Gastrocnemius medialis (tissue), 4 donors: Measurements from ENCODE around the gene HSPB7. TPM values are rescaled to one million over a fixed set of nuclear protein-coding genes. Genes with fewer than 3 reads are reported as not detected.
A peak's percentile ranks its signal among the peaks of the same experiment; 100 is the strongest.

Experiments used
- ATAC-seq, 2 donors: fragments of 150-250 bp; one replicate each; pipeline ENCODE4 v1.9.1; 2016
- DNase-seq, 2 donors: peaks; one replicate each; pipeline ENCODE4 v3.0.0-alpha.2; 2019
- H3K27ac ChIP-seq, 4 donors: fragments of 200-600 bp; sonication (generic); 1 replicate in 1 of 4; 2 replicates in 3 of 4; pipeline ENCODE4 v1.5.1; 2016 to 2018; ENCODE audit warnings: mild to moderate bottlenecking in 2 of 4, moderate library complexity in 1 of 4
- H3K27me3 ChIP-seq, 3 donors: fragments of 200-600 bp; sonication (generic) in 2 of 3; 1 replicate in 1 of 3; 2 replicates in 2 of 3; pipeline versions ENCODE4 v1.5.1 to v1.6.0; 2016 to 2019; ENCODE audit warnings: mild to moderate bottlenecking in 1 of 3, moderate library complexity in 1 of 3
- H3K36me3 ChIP-seq, 2 donors: fragments of 200-600 bp; sonication (generic) in 1 of 2; one replicate each; pipeline ENCODE4 v1.5.1; 2017 to 2018
- H3K4me1 ChIP-seq, 2 donors: fragments of 200-600 bp; sonication (generic) in 1 of 2; one replicate each; pipeline ENCODE4 v1.5.1; 2016 to 2017; ENCODE audit warnings: mild to moderate bottlenecking in 2 of 2
- H3K4me3 ChIP-seq, 4 donors: fragments of 200-600 bp; sonication (generic) in 3 of 4; 1 replicate in 1 of 4; 2 replicates in 3 of 4; pipeline ENCODE4 v1.5.1; 2016 to 2019; ENCODE audit warnings: mild to moderate bottlenecking in 2 of 4
- H3K9me3 ChIP-seq, 3 donors: fragments of 200-600 bp; sonication (generic) in 2 of 3; 1 replicate in 1 of 3; 2 replicates in 2 of 3; pipeline ENCODE4 v1.5.1; 2016 to 2019
- POLR2A ChIP-seq, 2 donors: fragments of 450-650 bp; IDR thresholded peaks; one replicate each; pipeline ENCODE4 v1.6.1; 2017; ENCODE audit warnings: antibody characterized with exemption in 2 of 2, mild to moderate bottlenecking in 2 of 2, moderate library complexity in 2 of 2
- in situ Hi-C, 4 donors: fragments of 200-750 bp; cut with MboI; loops; one replicate each; pipeline versions ENCODE4 v1.15.0 to v1.8.0; 2017; ENCODE audit warnings: low sequenced_read_pairs in 4 of 4
- intact Hi-C: fragments of 100-400 bp; cut with DNase I; formaldehyde crosslinking; loops from one replicate; pipeline ENCODE4 v1.15.1; 2023; ENCODE audit warnings: low total_unique reads
- total RNA-seq, 4 donors: library from RNA; depleted of rRNA; stranded (reverse); fragments of >200 nt; gene quantifications; one replicate each; pipeline versions ENCODE4 v1.1.0 to v1.2.3, GENCODE V29; 2016
- TF ChIP-seq, protein P1 (sequence below), 5 experiments: fragments of 450-650 bp in 3 of 5; fragments of 200-600 bp in 2 of 5; sonication (generic) in 2 of 5; IDR thresholded peaks in 4 of 5; conservative IDR thresholded peaks in 1 of 5; 1 replicate in 4 of 5; 2 replicates in 1 of 5; pipeline ENCODE4 v1.5.1; 2016 to 2019; ENCODE audit warnings: antibody characterized with exemption in 5 of 5, mild to moderate bottlenecking in 3 of 5, moderate library complexity in 3 of 5

HSPB7 gene
- total RNA-seq, 4 donors from 2014 or later = 355 to 1,466 (median 716) TPM

DNA sequence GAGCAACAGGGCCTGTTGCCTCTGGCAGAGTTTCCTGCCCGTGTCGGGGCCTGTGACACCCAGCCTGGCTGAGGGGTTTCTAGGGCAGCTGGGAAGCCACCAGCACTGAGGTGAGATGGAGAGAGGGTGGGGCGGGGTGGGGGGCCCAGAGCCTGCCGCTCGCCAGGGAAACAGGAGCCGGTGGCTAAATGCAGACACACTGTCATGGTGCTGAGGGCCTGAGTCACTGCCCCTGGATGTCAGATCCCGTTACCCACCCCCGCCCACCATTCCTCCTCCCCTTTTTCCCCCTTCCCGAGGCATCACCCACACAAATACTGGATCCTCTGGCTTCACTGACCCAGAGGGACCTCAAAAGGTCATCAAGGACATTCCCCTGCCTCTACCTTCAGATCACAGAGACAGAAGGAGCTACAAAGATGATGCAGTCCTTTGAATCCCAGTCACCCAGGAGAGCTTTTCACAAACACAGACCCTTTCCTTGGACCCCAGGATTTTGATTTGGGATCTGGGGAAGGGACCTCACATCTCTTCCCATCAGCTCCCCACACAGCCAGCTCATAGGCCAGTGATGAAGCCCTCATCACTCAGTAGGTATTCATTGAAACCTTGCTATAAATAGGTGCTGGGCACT is 1.9 kb upstream of the HSPB7 start:
- no peaks in the 10 kb centered on the region for H3K9me3 ChIP-seq
- H3K4me1 ChIP-seq = peaks cover 28 to 40% of the 10 kb centered on the region in 2 donors
- in situ Hi-C loops = no loop called here
- DNase-seq (peak; percentile 86 to 96), ATAC-seq (peak; percentile 37 to 38)
- H3K27me3 ChIP-seq = no peaks in the 10 kb centered on the region
- TF ChIP-seq POLR2A (IDR thresholded peaks at IDR 0.05) = no peak
- TF ChIP-seq, protein P1, sequence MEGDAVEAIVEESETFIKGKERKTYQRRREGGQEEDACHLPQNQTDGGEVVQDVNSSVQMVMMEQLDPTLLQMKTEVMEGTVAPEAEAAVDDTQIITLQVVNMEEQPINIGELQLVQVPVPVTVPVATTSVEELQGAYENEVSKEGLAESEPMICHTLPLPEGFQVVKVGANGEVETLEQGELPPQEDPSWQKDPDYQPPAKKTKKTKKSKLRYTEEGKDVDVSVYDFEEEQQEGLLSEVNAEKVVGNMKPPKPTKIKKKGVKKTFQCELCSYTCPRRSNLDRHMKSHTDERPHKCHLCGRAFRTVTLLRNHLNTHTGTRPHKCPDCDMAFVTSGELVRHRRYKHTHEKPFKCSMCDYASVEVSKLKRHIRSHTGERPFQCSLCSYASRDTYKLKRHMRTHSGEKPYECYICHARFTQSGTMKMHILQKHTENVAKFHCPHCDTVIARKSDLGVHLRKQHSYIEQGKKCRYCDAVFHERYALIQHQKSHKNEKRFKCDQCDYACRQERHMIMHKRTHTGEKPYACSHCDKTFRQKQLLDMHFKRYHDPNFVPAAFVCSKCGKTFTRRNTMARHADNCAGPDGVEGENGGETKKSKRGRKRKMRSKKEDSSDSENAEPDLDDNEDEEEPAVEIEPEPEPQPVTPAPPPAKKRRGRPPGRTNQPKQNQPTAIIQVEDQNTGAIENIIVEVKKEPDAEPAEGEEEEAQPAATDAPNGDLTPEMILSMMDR (IDR thresholded peaks at IDR 0.05 in 4 of 5, conservative IDR thresholded peaks at IDR 0.05 in 1 of 5) = no peak
- peak overlapping the region; percentile 97 to 100 (median 98) for H3K27ac ChIP-seq
- no peaks in the 10 kb centered on the region for H3K36me3 ChIP-seq
- peak overlapping the region in 3 of 4 donors; percentile 53 to 77 (median 68) for H3K4me3 ChIP-seq
- intact Hi-C loops = loop anchor here (2.0 to 10.0 kb wide), 4 partner anchors 185 to 1095 kb away; partner anchors contain the start of genes DDI2 and PADI2

DNA sequence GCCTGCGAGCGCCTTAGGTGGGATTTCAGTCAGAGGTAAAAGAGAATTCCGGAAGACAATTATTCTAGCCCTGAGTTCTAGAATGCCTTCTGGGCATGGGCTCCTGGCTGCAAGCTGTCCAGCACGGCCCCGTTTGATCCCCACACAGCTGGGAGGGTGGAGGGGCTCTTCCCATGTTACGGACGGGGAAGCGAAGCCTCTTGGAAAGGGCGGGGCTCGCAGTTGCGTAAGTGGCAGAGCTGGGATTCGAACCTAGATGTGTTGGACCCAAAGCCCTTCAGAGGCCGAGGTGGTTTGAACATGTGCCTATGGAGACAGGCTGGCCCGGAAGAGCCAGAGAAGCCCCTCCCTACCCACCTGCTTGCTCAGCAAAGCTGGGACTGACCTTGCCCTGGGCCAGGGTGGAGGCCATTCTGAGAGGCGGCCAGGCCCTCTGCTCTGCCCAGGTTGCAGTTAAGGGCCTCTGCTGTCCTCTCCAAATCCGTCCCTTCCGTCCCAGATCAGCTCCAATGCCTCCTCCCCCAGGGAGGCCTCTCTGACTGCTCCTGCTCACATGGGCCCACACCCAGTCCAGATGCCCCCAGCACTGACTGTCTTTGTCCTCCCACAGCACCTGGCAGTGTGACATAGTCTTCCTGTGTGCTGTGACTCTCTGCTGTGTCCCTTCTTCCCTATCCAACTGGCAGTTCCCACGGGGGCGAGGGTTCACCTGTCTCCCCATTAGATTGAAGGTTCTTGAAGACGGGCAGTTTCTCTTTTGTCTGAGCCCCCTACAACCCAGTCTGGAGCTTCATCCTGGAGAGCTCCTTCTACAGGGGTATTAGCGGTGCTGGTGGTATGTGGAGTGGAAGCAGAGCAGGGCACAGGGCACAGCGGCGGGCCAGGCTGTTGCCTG is 1.2 kb upstream of the HSPB7 start:
- Histone ChIP-seq H3K36me3 (no peaks in the 10 kb centered on the region), H3K9me3 (no peaks in the 10 kb centered on the region), H3K27ac (peak overlapping the region; percentile 97 to 100 (median 98)), H3K4me1 (peaks cover 35 to 47% of the 10 kb centered on the region in 2 donors), H3K27me3 (no peaks in the 10 kb centered on the region), H3K4me3 (peak overlapping the region; percentile 53 to 82 (median 72))
- in situ Hi-C loops (no loop called here), intact Hi-C loops (loop anchor here (2.0 to 10.0 kb wide), 4 partner anchors 184 to 1096 kb away; partner anchors contain the start of genes DDI2 and PADI2)
- TF ChIP-seq, protein P1 (IDR thresholded peaks at IDR 0.05 in 4 of 5, conservative IDR thresholded peaks at IDR 0.05 in 1 of 5) = no peak
- peak in 1 of 2 donors; percentile 77 for TF ChIP-seq POLR2A (IDR thresholded peaks at IDR 0.05)
- peak; percentile 73 to 89 for DNase-seq
- ATAC-seq = peak; percentile 16 to 20

DNA sequence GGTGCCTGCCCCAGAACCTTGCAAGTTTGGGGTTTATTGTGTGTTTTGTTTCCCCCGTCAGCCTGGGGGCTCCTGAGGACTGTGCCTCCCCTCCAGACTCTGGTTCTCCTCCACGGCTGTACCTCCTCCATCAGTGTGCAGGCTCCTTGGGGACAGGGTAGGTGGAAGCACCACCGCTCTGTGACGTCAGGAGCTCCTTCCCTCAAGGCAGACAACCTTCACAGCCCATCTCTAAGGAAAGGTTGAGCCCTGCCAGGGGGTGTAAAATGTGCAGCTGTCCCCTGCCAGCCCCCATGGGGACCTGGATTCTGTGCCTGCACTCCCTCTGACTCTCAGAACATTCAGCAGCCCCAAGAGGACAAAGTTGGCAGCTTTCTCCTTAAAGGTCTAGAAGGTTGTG is 465 bp upstream of the HSPB7 start:
- H3K27ac ChIP-seq = peak overlapping the region; percentile 97 to 100 (median 98)
- in situ Hi-C loops = no loop called here
- no peak for TF ChIP-seq POLR2A (IDR thresholded peaks at IDR 0.05)
- TF ChIP-seq, protein P1 (IDR thresholded peaks at IDR 0.05 in 4 of 5, conservative IDR thresholded peaks at IDR 0.05 in 1 of 5) = no peak
- no peaks in the 10 kb centered on the region for H3K9me3 ChIP-seq
- peak in 1 of 2 donors; percentile 71 for DNase-seq
- ATAC-seq = peak in 1 of 2 donors; percentile 4
- intact Hi-C loops = loop anchor here (2.0 to 10.0 kb wide), 4 partner anchors 184 to 1096 kb away; partner anchors contain the start of genes DDI2 and PADI2
- no peaks in the 10 kb centered on the region for H3K36me3 ChIP-seq
- H3K4me3 ChIP-seq = peak overlapping the region; percentile 53 to 82 (median 72)
- no peaks in the 10 kb centered on the region for H3K27me3 ChIP-seq
- H3K4me1 ChIP-seq = peaks cover 42 to 52% of the 10 kb centered on the region in 2 donors

DNA sequence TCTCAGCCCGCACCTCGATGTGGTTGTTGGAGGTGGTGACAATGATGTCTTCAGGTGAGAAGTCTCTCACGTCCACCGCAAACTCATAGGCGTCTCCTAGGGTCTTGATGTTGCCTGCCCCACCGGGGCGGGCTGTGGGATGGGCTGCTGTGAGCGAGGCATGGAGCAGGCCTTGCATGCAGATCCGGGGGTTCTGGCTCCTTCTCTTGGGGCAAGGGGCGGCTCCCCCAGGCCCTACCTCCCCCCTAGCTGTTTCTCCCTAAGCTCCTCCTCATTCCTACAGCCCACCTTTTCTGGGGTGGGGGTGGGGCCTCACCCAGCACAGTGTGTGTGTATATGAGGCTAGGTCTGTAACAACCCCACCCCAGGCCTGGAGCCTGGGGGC is 775 bp downstream of the HSPB7 start:
- Histone ChIP-seq H3K9me3 (no peaks in the 10 kb centered on the region), H3K4me3 (peak overlapping the region; percentile 68 to 82 (median 76)), H3K27me3 (no peaks in the 10 kb centered on the region), H3K4me1 (peaks cover 47 to 64% of the 10 kb centered on the region in 2 donors), H3K27ac (peak overlapping the region; percentile 97 to 100 (median 98)), H3K36me3 (no peaks in the 10 kb centered on the region)
- in situ Hi-C loops = no loop called here
- intact Hi-C loops = loop anchor here (5.0 to 10.0 kb wide), 3 partner anchors 302 to 1098 kb away; partner anchors contain the start of genes DDI2 and PADI2
- no peak for ATAC-seq
- TF ChIP-seq, protein P1 (IDR thresholded peaks at IDR 0.05 in 4 of 5, conservative IDR thresholded peaks at IDR 0.05 in 1 of 5) = no peak
- TF ChIP-seq POLR2A (IDR thresholded peaks at IDR 0.05) = no peak
- no peak for DNase-seq
